Suprapubic skin (tissue), 4 donors: ENCODE measurements around the gene TNFAIP8L1.

Source experiments
- CTCF ChIP-seq, 2 donors: fragments of 200-600 bp in 1 of 2; fragments of 450-650 bp in 1 of 2; sonication (generic) in 1 of 2; IDR thresholded peaks; one replicate each; pipeline ENCODE4 v1.5.1; 2016 to 2019; ENCODE audit warnings: antibody characterized with exemption in 2 of 2, mild to moderate bottlenecking in 1 of 2, moderate library complexity in 1 of 2
- POLR2A ChIP-seq, 2 donors: fragments of 450-650 bp; IDR thresholded peaks; one replicate each; pipeline ENCODE4 v1.6.1; 2017; ENCODE audit warnings: antibody characterized with exemption in 2 of 2, mild to moderate bottlenecking in 2 of 2, moderate library complexity in 2 of 2
- POLR2AphosphoS5 ChIP-seq, 3 donors: sonication (generic); formaldehyde crosslinking; IDR thresholded peaks; one replicate each; pipeline ENCODE4 v1.6.1; 2017; ENCODE audit warnings: antibody characterized with exemption in 3 of 3

GRCh38 chr19:4613254-4613751, 26.0 kb upstream of the TNFAIP8L1 start:
- no peak for TF ChIP-seq POLR2A (IDR thresholded peaks at IDR 0.05)
- no peak for TF ChIP-seq CTCF (IDR thresholded peaks at IDR 0.05)
- no peak for TF ChIP-seq POLR2AphosphoS5 (IDR thresholded peaks at IDR 0.05)
